MV-4-11 (cell line): Measurements from ENCODE around the gene GPATCH2.
"Not testable (repeated sequence)": the region's sequence is repeated elsewhere in the genome, so short reads cannot be mapped to it uniquely, and the experiment has no call there.

Experiments
- DNase-seq: peaks from one replicate; lab custom pipeline; 2025; lab: John Stamatoyannopoulos, UW

Gene GPATCH2

DNA sequence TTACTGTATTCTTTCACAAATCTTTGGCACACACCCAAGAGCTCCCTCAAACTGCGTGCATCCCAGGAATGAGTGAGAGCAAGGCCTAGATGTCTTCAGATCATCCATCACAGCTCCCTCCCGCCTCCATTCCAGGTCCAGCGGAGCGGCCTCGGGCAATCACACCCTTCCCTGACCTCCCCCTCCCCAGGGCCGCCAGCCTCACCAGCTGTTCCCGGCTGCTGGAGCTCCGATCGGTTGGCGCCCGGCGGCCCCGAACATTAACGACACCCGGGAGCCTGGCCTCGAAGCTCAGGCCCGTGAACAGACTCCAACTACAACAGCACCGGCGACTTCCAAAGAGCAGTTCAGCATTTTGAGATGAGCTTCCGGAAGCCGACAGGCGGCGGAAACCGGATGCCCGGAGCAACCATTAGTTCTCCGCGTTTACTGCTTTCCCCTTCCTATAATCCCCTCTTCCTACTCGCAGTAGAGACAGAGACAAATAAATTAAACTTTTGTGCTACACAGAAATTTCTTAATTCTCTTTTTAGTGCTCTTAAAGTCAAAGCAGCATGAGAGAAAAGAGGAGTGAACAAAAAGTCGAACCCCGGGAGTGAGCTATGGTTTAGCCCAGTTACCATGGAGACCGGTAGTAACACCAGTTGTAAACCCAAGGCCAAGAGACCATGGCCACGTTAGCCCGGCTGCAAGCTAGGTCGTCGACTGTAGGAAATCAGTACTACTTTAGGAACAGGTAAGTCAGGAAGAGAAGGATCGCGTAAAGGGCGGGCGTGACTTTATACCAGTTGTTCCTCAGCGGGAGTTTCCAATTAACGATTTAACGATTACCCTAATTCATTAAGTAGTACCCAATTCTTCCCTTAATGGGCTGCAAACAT is at the start of gene GPATCH2, which contains the start of gene SPATA17:
TSS of gene GPATCH2 (minus strand) at position 380 of the 881 bp plus-strand sequence. CDS start at position 261, 119 bp downstream.
TSS of gene SPATA17 (plus strand) at position 634 of the 881 bp plus-strand sequence. CDS start at position 669, 35 bp downstream.
- DNase-seq: peak; percentile 87

DNA sequence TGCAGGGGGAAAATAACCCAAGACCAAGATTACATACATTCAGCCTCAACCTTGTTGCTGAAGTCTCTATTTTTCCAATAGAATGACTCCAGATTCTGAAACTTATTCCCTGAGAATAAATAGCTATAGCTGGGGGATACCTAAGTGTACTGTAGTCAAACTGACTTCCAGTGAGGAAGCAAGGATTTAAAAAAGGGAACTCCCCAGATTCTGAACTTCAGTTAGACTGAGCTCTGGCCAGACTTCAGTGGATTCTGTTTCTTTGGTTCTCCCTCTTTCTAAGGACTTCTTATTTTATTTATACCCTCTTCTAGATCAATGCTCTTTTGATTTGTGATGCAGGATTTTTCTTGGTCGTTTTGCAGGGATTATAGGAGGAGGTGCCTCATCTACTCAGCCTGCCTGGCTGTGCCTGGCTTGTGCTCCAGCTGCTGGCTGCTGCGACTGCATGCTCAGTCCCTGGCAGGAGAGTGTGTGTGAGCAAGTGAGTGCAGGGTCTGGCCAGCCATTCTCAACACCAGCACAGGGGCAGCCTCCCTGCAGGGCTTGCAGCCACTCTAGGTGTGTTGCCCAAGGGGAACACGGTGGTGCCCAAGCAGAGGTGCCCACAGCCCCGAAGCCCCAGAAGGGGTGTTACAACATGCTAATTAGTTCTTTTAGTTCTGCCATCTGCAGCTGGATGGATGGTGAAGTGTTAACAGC is 43.3 kb upstream of the GPATCH2 start:
- DNase-seq: peak; percentile 64

DNA sequence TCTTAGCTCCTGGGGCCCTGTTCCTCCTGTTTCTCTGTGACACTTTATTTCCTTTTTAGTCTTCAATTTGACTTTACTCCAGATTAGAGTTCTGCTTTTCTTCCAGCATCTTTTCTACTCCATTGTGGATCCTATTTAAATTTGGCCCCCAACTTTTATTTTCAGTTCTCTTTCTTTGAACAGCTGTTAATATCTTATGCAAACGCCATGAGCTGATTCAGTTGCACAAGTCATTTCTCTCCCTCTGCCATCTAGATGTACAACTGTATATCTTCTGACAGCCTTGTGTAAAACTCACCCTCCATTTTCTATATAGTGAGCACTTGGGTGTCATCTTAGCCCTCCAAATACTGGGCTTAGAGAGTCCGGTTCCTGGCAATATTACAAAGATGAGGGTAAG is 42.5 kb upstream of the GPATCH2 start:
- peak; percentile 94 for DNase-seq

DNA sequence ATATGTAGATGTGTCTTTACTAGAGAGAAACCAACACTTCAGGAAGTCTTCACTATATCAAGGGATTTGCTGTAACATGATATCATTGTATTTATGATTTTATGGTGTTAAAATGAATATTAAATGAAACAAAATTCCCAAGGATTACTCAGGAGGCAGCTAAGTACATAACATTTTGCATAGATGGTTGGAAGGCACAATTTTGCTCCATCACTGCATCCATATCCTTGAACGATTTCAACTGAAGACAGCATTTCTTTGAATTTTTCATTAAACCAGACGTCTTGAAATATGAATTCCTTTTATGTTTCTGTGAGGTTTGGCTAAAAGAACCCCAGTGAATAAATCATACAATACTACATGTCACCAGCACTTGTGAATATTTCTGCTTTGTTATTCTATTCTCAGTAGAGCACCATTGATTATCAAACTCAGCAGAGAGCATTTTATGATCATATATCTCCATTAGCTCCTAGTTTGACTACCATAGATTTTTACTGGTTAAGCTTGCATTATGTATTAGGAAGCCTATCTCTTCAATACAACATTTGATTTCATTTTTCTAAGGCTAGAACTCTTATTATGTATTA is 37.6 kb upstream of the GPATCH2 start:
- DNase-seq: no peak

DNA sequence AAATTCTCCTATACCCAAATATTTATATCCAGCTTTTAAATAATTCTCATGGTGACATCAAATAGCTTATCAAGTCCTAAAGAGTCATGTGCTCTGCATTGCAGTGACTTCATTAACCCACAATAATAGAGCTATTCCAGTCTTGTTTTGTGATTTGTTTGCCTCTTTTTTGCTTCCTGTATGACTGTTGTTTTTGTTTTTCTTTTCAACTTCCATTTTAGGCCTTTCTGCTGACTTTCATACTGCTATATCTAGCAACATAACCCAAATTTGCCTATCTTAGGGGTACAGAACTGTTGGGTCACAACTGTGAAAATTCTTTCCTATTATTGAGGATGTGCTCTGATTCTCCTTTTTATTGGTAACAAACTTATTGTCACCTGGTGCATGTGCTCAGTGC is 30.5 kb upstream of the GPATCH2 start:
- no peak for DNase-seq

DNA sequence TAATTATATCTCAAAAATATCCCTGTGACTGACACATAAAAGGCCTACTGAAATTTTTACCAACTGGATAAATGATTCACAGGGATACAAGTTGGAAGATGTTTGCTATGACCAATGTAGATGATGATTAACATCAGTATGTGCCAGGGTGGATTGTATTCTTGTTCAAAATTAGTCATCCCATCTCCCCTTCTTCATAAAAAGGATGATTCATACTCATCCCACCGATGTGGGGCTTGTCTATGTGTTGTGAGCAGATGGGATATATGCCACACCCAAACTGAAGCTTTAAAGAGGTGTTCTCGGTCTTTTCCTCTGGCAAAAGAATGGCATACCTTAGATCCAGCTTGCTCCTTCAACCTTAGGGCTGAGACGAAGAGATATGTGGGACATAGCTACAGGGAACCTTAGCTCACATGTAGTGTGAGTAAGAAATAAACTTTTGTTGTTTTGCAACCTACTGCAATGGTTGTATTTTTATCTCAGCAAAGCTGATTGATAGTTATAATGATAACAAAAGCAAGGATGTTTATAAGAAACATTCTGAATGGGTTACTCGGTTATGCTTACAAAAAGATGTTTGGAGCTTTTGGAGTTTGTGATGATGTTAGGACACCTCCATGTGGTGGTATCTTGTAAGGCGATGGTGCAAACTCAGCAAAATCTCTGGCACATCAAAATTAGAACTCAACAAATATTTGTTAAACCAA is 29.6 kb upstream of the GPATCH2 start:
- no peak for DNase-seq

DNA sequence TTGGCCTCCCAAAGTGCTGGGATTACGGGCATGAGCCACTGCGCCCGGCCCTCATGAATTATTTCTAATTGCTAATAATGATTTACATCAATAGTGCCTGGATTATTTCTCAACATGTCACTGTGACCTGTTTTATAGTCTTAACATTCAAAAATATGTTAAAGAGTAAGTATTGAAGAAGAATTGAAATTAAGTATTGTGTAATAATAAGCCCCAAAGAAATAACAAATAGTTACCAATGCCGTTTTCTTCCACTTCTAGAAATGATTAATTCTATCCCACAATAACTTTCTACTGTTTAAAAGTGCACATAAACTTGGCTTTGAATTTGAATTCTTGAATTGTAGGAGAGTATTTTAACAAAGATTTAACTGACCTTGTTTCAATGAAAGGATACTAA is 19.8 kb upstream of the GPATCH2 start:
- no peak for DNase-seq

DNA sequence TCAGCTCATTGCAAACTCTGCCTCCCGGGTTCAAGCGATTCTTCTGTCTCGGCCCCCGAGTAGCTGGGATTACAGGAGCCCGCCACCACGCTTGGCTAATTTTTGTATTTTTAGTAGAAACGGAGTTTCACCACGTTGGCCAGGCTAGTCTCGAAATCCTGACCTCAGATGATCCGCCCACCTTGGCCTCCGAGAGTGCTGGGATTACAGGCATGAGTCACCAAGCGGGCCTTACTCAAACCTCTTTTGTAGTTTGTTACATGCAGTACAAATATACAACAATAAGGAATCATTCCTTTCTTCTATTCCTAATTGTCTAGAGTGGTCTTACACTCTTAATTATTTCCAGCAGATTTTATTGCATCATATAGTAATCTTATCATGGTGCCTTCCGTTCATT is 16.9 kb upstream of the GPATCH2 start:
- peak; percentile 71 for DNase-seq

DNA sequence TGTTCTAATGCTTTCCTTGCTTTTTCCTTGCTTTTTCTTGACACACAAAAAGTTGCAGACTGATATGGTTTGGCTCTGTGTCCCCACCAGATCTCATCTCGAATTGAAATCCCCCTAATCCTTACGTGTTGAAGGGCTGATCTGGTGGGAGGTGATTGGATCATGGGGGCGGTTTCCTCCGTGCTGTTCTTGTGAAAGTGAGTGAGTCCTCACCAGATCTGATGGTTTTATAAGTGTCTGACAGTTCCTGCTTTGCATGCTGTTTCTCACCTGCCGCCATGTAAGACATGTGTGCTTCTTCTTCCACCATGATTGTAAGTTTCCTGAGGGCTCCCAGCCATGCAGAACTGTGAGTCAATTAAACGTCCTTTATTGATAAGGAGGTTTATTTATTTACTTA is 11.6 kb upstream of the GPATCH2 start:
- DNase-seq: no peak

DNA sequence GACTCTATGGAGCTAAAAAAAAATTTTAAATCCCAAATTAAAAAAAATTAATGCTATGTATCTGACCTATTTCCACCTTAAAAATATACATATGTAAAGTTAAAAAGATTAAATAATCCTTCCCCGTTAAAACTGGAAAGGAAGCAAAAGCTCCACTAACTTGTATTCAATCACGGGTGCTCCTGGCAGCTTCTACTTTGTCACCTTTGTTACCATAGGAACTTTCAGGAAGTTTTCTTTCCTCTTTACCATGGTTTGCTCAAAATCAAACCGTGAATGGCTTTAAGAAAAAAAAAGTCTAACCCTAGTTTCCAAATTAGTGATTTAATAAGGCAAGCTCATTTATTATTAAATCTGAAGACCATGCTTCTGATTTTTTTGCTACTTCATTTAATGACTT is 3.5 kb downstream of the GPATCH2 start:
- DNase-seq: no peak

DNA sequence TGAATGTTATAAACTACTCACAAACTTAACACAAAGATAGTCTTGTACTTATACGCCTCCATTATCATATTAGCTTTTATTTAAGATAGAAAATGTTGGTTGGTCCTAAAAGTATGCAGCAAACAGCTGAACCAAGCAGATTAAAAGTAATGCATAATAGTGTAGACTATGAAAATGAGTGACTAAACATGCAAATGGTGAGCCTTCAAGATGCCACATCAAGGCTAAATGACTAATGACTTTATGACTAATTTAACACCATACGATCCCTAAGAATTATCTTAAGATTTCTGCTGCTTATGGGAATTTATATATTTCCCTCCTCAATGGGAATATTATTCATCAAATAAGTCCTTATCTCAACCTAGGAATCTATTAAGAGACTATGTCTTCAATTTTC is 4.6 kb downstream of the GPATCH2 start:
- DNase-seq: no peak

DNA sequence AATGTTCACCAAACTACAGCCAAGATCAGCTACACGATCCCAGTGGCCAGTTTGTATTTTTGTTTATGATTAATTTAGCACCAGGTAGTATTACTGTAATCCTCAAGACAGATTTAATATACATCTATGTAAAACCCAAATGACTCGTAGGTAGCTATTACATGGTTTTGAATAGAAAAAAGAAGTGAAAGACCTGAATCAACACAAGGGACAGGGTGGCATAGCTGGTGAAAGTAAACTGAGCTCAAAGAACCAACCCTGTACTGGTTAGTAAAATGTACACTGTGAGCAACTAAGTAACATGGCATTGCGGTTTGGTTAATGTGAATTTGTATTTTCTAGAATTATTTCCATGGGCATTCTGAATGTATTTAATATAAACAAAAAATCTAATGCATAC is 8.8 kb downstream of the GPATCH2 start:
- DNase-seq: no peak

DNA sequence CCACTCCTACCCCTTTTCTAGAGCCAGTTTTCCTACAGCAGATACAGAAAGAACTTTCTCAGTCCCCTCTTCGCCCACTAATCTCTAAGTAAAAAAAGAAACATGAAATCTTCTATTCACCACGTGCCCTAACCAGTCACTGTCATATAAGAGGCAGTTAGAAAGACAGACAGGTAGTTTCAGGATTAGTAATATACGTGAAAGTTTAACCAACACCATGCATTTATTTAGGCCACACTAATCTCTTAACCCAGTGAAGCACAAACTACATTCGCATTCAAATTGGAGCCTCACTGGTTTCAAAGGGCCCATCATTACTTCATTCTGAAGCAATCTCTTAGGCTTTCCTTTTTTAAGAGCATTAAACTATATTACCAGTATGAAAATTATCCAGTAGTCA is 10.1 kb downstream of the GPATCH2 start:
- peak; percentile 8 for DNase-seq

DNA sequence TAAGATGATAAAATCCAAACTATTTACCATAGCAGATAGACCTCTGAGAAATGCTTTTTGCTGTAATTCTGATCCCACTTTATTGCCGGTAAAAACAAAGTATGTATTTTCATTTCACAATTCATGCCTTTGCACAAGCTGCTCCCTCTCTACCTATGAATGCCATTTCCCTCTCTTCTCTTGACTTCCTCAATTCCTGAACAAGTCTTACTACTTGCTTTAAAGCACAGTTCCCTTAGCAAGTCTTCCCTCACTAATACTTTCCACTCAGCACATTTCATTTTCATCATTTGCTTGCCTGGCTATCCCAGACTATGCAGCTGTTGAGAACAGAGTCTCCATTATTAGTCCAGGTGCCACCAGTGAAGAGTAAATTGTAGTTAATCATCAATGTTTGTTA is 13.8 kb downstream of the GPATCH2 start:
- DNase-seq: peak; percentile 50

DNA sequence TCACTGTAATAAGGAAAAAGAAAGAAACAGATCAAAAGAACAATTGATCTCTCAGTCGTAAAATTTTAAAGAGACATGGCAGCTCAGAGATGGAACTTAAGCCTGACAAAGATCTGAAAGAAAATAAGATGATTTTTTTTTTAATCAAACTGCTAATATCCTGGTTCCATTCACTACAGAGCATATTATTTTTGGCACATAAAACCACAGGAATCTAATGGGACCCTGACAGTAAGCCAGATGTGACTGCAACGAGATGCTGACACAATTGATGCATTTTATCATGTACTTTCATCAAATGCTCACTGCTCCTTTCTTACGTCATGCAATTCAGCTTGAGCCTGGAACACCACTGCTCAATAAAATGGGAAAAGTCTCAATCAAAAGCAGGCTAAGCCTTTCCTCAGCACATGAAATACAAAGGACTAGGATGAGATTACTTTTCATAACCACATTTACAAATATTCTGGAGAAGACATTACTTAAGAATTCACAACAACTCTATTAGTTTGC is 16.6 kb downstream of the GPATCH2 start:
- no peak for DNase-seq

DNA sequence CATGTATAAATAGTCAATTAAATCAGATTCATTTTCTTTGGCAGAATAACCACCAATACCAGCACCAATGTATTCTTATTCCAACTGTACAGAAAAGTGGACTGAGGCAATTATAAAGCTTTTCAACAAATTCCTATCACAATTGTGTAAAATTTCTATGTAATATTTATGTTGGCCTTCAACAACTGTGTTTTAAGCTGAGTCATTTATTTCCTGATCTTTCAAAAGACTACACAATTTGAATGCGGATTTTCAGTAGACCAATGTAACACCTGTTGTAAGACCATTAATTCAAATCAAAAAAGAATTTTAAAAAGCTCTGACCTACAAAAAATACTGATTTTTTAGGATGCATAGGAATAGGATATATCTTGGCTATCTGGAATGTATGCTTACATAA is 25.5 kb downstream of the GPATCH2 start:
- DNase-seq: no peak

DNA sequence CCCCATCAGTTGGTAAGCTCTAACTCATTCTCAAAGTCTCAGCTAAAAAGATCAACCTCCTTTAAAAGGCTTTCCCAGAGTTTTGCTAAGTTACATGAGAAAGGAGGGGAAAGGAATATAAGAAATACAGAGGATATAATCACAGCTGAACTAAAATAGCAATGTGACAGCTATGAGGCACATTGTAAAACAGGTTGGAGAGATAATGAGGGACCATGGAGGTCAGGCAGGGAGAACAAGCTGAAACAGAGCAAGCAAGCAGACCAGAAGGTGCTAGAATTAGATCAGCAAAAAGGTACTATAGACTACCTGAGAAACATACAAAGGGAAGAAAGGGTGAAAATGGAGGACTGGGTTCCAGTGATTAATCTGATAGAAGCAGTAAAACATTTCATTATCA is 28.5 kb downstream of the GPATCH2 start:
- no peak for DNase-seq

DNA sequence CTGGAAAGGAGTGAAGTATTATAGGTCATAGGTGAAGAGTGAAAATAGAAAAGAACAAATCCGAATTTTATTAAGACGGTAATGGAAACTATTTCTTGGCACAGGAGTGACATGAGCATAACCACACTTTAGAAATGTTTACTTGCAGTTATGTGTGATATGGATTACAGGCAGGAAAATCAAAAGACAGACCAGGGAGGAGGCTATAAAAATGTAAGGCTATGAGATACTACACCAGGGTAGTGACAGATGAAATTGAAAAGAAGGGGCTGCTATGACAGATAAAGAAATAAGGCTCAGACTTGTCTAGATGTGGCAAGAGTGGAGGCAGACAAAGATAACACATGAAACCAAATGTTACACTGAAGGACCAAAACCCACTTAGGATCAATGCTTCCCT is 31.7 kb downstream of the GPATCH2 start:
- DNase-seq: no peak

DNA sequence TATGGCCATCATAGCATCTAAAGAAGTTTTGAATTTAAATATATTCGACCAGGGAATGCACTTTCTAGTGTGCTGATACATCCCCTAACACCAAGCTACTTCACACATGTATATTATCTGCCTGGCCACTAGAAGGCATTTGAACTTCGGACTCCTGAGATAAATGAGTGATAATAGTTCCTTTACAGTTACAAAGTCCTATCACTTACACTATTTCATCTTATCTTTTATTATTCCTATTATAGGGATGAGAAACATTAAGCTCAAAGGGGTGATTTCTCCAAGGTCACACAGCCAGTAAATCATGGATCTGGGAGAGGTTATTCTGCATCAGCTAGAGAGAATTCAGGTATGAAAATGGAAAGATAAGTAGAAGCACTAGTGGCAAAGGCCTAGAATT is 40.3 kb downstream of the GPATCH2 start:
- no peak for DNase-seq

DNA sequence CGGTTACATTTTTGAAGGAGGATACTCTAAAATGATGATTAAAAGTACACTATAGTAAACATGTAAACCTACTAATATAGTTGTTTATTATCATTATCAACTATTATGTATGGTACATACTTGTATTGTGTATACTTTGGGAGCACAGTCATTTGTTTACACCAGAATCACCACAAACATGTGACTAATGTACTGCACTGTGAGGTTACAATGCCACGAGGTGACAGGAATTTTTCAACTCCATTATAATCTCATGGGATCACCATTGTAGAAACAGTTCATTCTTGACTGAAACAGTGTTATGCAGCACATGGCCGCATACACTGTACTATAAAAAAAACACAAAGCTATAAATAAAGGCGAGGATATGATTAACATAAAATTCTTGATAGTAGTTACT is 44.3 kb downstream of the GPATCH2 start:
- DNase-seq: no peak

DNA sequence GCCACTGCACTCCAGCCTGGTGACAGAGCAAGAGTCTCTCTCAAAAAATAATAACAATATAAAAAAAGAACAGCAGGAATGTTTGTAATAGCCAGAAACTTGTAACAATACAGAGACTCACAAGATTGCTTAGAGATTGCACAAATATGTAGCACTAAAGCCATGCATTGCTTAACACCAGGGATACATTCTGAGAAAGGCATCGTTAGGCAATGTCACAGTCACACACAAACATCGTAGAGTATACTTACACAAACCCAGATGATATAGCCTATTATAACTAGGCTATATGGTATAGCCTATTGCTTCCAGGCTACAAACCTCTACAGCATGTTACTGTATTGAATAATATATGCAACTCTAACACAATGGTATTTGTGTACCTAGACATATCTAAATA is 45.3 kb downstream of the GPATCH2 start:
- peak; percentile 45 for DNase-seq

DNA sequence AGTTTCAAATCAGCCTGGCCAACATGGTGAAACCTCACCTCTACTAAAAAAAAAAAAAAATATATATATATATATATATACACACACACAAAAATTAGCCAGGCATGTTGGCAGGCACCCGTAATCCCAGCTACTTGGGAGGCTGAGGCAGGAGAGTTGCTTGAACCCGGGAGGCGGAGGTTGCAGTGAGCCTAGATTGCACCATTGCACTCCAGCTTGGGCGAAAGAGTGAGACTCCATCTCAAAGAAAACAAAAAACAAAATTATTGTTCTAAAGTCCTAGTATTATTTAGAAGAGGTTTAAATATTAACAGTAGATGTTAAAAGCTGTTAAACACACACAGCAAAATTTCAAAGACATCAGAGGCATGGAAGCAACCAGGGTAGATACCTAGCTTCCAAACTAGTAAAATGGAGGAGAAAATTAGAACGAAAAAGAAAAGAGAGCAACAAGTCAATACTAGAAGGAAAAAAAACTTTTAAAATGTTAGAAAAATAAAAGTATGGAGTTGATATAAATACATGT is 46.5 kb downstream of the GPATCH2 start:
- not testable (repeated sequence) for DNase-seq
